Activated naive CD4-positive, alpha-beta T cell (primary cell): Measurements from ENCODE around the gene EXOC6B.

ENCODE experiments used
- DNase-seq, 4 experiments: peaks; one replicate each; lab custom pipeline; 2025; lab: John Stamatoyannopoulos, UW

The EXOC6B gene

GRCh38 chr2:72825257-72826155, at the start of gene EXOC6B:
Gene EXOC6B (minus strand): TSS chr2:72826033.
- peak; percentile 53 to 79 (median 64) for DNase-seq

- no peak for DNase-seq
These were observed 46.0 kb upstream of the EXOC6B start for GRCh38 chr2:72871880-72872279.

DNA sequence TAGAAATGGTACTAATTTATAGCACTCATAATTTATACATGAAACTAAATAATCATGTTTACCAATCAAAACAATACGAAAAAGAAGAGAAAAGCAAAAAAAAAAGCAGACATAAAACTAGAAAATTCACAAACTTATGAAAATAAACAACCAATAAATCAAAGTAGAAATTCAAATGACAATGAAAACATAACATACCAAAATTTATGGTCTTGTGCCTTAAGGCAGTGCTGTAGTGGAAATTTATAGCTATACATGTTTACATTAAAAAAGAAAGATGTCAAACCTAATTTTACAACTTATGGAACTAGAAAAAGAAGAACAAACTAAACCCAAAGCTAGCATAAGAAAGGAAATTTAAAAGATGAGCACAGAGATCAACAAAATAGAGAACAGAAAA, 45.2 kb upstream of the EXOC6B start:
- DNase-seq = no peak

DNA sequence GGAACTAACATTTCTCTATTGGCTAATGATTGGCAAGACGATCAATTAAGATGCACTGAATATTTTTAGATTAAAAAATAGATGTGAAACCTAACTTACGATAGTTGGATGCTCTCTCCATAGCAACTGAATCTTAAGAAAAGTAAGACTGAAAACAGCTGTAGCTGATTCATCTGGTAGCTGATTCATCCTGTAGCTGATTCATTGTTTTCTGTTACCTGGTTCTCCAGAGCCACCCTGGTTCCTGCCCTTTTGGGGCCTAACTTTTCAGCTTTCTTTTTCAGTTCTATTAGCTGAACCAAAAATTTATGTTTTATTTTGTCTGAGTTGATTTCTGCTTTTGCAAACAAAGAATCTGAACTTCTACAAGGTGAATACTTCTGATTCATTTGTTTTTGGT, 38.7 kb upstream of the EXOC6B start:
- no peak for DNase-seq

GRCh38 chr2:72863046-72863445, 37.2 kb upstream of the EXOC6B start:
- DNase-seq = no peak

GRCh38 chr2:72862239-72862988, 36.6 kb upstream of the EXOC6B start:
- peak; percentile 70 to 81 (median 76) for DNase-seq

DNA sequence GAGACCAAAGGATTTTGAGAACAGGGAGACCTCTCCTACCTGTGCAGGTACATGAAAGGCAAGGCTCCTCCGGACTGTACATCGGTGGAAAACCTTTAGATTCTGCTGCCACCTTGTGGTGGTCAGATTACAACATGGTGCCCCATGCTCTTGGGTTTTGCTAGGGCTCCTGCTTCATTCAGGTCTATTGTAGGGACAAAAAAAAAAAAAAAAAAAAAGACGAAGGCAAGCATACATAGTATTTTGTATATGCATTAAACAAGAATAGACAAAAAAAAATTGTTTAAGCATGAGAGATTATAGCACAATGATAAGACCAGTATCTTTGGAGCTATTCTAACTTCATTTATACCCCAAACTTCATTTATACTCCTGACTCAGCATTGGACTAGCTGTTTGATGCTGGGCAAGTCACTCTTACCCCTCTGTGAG, 34.0 kb upstream of the EXOC6B start:
- peak in 2 of 4 experiments; percentile 17 to 24 for DNase-seq

DNA sequence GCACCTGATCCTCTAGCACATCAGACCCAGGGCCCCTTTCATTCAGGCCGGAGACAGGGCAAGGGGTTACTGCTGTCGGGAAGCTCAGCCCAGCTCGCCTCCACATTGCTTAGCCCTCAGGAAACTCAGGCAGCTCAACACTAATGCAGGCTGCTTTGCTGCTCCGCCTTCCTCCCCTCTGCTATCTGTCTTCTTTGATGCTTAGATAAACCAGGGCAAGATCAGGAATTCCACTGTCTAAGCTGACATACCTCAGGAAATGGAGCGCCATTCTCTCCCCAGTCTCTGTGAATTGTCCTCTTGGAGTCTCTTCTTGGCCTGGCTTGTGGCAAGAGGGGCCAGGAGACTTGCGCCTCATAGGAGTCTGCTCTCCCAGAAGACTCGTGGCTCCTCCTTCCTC, 25.5 kb upstream of the EXOC6B start:
- no peak for DNase-seq

GRCh38 chr2:72849138-72849462, 23.3 kb upstream of the EXOC6B start:
- no peak for DNase-seq

DNA sequence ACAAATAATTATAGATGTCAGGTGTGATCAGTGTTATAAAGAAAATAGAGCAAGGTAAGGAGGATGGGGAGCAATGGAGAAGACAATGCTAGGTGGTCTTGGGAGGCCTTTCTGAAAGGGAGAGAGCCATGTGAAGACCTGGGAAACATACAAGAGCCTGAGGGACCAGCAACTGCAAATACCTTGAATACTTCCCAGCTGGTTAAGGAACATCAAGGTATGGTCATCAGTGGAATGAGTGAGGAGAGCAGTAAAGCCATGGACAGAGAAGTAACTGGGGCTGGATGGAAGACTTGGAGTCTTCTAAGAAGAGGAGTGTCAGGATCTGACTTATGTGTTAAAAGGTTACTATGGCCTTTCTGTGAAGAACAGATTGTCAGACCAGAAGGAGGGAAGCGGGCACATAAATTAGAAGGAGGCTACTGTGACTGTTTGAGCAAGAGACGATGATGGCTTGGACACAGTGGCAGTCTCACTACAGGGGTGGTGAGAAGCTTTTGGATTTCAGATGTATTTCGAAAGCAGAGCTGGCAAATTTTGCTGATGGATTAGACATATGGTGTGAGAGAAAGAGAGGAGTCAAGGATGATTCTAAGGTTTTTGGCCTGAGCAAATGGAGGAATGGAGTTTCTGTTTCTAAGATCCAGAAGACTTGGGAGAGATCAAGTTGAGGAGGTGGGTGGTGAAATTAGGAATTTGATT, 22.8 kb upstream of the EXOC6B start:
- no peak for DNase-seq

- DNase-seq = no peak
These were observed 21.9 kb upstream of the EXOC6B start for GRCh38 chr2:72847534-72848315.

DNA sequence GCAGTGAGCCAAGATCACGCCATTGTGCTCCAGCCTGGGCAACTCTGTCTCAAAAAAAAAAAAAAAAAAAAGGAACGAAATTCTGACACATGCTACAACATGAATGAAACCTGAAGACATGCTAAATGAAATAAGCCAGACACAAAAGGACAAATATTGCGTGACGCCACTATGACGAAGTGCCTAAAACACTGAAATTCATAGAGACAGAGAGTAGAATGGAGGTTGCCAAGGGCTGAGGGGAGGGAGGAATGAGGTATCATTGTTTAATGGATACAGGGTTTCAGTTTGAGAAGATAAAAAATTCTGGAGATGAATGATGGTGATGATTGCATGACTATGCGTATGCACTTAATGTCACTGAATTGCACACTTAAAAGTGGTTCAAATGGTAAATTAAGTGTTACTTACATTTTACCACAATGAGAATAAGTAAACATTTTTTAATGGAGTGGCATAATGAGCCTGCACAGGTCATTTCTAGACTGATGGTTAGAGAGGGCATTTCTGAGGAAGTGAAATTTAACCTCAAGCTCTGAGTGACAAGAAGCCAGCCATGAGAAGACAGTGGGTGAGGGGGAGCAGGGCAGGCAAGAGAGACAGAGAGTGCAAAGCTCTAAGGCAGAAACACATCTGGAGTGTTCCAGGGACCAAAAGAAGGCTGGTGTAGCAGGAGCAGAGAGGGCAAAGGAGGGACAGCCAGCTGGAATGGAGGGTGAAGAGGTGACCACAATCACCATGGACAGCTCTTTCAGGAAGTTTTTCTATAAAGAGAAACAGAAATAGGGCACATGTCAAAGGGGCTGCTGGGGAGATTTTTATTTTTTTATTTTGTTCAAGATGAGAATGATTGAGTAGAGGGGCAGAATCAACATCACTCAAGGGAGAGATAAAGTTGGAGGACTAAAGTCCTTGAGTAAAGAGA, 20.6 kb upstream of the EXOC6B start:
- no peak for DNase-seq

GRCh38 chr2:72843301-72843700, 17.5 kb upstream of the EXOC6B start:
- DNase-seq = no peak

DNA sequence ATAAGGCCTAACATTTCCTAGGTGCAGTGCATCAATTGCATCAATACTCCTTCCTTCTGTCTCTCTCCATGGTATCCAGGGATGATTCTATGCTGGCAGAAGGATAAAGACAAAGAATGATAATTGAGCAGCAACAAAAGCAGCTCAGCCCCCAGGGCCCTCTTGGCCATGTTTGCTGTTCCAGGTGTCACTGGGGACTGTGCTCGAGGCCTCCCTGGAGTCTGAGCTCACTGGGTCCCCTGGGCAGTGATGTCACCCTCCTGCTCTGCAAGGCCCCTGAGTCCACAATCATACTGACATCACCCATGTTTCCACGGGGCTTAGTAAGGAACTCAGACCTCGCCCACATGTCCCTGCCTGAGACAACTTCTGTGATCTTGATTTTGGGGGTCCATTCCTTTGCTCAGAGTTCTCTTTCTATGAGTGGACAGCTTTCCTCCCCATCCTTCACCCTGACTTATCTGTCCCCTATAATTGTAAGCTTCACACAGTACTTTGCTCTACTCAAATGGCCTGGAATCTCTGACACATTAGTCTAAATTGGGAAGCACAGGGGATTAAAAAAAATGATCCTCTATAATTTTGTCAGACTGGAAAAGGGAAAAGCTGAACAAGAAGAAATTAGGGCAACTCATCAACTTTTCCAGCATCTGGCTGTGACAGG, 15.8 kb upstream of the EXOC6B start:
- no peak for DNase-seq

DNA sequence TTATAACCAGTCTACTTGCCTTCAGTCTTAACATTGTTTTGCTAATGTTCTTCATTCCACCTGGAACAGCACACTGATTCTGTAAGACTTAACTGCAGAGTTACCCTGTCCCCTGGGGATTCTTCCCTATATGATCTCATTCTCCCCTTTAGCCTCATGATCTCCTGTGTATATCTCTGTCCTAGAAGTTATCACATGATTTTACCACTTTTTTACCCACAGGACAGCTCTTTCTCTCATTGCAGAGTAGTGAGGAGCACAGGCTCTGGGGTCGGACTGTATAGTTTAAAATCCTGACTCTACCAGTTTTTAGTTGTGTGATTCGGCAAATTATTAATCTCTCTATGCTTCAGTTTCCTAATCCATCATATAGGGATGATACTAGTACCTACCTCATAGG, 14.2 kb upstream of the EXOC6B start:
- no peak for DNase-seq

GRCh38 chr2:72837171-72837570, 11.3 kb upstream of the EXOC6B start:
- DNase-seq = no peak

DNA sequence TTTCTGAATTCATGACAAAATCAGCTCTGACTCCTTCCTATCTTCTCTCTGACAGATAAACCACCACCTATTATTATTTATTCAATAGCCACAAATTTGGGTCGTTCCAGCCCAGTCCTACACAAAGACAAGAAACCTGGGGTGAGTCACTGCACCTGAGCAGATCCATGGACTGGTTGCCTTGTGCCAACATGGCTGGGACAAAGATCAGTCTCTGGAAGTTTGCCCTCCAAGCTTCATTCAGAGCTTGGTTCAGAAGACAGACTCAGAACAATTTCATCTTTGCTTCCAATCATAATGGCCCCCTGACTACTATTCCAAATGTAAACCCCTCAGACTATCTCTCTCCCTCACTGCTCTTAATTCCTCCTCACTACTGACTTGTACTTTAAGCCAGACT, 9.6 kb upstream of the EXOC6B start:
- DNase-seq = no peak

GRCh38 chr2:72834596-72834995, 8.8 kb upstream of the EXOC6B start:
- no peak for DNase-seq

GRCh38 chr2:72833084-72833714, 7.4 kb upstream of the EXOC6B start:
- DNase-seq = no peak

DNA sequence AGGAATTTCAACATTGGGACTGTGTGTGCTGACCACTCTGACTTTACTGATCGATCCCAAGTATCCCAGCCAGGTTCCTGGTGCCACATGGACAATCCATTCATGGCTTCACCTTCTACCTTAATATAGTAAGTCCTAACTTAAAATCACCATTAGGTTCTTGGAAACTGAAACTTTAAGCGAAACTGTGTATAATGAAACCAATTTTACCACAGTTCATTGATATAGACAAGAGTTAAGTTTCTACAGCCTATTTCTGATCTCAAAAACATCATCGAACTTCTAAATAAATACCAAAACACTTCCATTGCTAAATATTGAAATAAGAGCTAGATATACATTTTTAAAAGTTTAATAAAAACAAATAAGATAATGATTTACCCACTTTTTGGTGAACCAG, 4.4 kb upstream of the EXOC6B start:
- no peak for DNase-seq
